ENCODE results near the gene CTNNB1.
A peak's percentile ranks its signal among the peaks of the same experiment; 100 is the strongest.

CTNNB1 gene

DNA sequence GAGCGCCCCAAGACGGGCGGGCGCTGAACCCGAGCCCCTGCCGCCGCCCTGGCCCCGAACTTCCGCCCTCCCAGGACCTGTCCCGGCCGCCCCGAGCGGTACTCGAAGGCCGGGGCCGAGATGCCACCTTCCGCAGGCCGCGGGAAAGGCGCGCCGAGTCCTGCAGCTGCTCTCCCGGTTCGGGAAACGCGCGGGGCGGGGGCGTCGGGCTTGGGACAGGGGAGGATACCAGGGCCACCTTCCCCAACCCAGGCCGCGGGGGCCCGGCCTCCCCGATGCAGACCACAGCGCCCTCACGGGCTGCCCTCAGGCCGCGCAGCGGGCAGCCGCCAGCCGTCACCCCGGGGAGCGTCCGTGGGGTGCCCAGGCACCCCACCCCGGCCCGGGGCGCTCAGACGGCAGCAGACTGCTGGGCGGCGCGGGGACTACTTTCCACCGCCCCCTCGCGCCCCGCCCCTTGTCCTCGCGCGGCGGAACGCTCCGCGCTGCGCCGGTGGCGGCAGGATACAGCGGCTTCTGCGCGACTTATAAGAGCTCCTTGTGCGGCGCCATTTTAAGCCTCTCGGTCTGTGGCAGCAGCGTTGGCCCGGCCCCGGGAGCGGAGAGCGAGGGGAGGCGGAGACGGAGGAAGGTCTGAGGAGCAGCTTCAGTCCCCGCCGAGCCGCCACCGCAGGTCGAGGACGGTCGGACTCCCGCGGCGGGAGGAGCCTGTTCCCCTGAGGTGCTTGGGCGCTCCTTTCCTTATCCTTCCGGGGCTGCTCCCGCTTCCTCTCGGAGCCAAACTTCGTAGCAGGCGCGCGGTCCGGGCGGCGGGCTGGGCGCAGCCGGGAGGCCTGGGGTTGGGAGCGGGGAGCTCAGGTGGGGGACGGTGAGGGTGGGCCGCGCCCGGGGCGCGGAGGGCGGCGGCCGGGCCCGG, at the start of gene CTNNB1:
Gene CTNNB1, plus strand, starts transcription at position 556 of the 916 bp plus-strand sequence. CDS start 24,564 bp downstream, outside the sequence.
- peak; percentile 54 to 86 for DNase-seq

DNA sequence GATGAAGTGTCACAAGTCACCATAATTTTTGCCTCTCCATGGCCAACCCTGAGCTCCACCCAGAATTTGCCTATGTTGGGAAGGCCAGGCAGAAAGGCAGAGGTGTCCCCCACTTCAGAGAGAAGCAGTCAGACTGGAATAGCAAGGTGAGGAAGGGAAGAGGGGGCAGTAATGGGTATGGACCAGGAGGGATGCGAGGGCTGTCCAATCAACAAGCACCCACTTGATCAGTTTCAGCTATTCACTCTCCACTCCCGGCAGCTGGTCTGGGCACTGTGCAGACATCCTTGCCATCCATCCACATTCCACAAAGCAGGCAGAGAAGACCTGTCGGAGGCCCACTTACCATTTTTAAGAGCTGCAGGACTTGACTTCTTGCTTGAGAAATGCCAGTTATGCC, 43.5 kb upstream of the CTNNB1 start:
- DNase-seq: no peak

DNA sequence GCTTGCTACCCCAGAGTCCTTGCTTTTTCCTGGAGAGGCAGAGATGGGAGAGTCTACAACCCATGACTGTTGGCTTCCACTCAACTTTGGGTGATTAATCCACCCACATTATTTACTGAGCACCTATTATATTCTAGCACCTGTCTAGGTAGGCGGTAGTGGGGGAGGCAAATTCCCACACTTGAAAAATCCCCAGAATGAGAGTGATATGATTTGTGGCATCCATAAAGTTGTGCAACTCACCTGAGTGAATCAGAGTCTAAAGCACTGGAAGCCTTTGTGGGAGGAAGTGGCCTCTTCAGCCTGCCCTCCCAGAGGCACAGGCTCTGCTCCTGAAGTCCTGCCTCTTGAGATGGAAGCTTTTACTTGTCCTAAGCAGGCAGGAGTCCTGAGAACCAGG, 40.4 kb upstream of the CTNNB1 start:
- no peak for DNase-seq

DNA sequence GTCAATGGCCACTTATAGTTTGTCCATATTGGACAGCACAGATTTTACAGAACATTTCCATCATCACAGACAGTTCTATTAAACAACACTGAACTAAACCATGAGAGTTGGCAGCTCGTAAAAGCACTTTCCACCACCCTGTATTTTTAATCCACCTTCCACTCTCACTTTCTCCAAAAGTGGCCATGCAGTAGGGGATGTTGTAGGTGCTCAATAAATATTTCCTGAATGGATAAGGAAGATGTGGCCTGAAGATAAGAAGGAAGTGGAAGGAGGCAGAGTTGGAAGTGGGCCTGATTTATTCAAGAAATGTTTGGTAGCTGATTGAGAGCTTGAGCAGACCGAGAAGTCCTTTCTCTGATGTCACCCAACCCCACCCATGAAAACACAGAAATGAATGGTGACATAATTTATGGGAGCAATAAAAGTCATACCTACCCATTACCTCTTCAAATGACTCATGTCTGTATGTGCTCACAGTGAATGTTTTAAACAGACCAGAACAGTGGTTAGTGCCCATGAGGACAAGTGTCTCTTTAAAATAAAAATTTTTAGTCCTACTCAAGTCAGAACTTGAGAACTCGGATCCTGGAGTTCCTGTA, 39.6 kb upstream of the CTNNB1 start:
- no peak for DNase-seq

DNA sequence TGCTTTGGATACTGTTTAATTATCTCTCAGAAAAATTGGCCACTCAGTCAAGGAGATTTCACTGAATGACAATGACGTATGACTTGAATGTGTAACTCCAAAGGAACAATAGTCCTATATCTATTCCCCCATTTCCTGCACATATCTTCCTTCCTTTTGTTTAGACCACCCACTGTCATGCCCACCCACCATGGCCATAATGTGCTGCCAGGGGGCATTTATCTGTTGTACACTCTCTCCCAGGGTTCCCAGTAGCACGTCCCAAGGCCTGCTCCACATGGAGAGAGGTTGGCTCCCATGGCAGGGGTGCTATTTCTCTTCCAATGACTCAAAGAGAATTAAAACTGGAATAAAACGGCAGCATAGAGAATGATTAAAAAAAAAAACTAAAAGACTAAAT, 36.8 kb upstream of the CTNNB1 start:
- DNase-seq: no peak

DNA sequence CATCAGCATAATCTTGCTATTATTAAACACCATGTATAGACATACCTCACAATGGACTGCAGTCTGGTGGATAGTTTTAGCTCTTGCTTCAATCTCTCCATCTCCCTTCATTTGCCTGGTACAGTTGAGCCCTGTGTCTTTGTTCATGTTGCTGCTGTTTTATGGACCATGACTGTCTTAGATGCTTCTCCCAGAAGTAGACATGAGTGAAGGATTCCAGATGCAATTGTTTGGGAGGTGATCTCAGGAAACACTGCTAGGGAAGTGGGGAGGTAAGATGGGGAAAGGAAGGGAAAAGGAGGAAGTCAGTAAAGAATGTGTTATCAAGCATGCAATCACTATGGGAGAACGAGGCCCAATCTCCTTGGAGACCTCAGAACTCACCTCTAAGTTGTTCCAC, 36.3 kb upstream of the CTNNB1 start:
- no peak for DNase-seq

DNA sequence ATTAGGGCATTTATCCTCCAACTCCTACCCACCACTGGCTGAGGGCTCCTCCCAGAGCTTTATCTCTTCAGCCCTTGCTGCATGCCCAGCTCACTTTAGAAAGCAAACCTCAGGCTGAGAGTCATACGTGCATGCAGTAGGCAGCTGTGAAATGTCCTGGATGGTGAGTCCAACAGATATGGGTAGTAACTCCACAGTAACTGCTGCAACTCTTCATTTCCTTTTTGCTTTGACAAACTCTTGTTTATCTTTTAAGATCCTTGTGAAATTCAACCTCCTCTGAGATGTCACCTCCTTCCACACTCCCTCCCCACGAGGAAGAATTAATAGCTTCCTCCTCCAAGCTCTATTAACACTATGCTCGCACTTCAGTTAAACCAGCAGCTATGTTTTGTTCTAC, 35.9 kb upstream of the CTNNB1 start:
- DNase-seq: no peak

DNA sequence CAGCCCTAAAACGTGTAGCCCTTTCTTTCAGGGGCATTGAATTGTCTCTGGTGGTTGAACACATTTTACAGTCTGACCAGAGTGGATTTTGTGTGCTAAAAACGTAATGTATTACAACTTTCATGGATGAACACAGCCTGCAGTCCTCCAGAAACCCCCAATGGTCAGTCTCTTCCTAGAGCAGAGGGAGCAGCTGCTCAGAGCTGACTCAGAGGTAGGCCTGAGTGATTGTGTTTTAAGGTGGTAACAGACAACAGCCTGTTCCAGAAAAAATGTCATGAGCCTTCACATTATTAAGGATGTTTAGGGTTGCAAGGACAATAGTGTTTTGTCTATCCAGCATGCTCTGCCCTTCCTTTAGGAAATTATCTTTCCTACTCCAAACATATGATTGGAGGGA, 34.5 kb upstream of the CTNNB1 start:
- DNase-seq: no peak

DNA sequence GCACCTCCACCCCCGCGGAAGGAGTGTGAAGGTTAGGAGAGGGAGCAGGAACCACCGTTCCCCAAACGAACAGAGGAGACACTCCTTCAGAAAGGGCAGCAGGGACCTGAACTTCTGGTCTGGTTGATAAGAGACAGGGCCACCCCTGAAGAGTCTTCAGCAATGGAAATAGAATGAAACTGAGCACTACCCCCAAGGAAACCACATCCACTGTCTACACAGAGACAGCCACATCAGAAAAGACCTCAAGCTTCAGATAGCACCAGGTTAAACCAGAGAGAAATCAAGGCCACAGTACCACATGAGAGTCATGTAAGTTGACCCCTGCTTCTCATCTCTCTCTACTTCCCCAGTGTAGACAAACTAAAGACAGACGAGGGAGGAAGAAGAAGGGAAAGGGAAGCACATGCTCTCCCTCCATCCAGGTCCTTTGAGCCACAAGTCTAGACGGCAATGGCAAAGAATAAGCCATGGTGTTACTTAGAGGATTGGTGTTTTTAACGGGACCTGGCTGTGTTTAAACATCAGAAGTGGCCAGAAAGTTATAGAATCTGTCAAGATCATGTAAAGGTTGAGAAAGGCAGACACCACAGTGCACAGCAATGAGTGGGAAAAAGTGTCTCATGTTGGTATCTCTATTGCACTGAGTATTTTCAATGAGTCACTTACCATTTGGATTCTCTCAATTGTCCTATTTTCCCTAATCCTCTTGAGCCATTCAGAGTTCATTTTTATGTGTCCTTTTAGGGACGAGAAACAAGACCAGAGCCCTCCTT, 31.4 kb upstream of the CTNNB1 start:
- DNase-seq: no peak

DNA sequence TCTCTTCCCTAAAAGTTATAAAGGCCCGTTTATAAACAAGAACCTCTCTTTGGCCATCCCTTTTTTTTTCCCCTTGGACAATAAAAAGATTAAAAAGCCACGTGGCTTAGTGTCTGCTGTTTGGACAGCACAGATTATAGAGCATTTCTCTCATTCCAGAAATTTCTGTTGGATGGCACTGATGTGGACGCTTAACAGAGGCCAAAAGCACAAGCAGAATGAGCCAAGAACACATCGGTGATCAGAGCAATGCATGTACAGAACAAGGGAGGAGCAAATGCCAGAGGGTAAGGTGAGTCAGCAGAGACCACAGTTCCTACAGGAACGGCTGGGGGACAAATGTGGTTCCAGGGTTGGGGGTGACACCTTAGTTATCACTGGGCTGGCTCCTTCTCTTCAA, 30.3 kb upstream of the CTNNB1 start:
- DNase-seq: no peak

DNA sequence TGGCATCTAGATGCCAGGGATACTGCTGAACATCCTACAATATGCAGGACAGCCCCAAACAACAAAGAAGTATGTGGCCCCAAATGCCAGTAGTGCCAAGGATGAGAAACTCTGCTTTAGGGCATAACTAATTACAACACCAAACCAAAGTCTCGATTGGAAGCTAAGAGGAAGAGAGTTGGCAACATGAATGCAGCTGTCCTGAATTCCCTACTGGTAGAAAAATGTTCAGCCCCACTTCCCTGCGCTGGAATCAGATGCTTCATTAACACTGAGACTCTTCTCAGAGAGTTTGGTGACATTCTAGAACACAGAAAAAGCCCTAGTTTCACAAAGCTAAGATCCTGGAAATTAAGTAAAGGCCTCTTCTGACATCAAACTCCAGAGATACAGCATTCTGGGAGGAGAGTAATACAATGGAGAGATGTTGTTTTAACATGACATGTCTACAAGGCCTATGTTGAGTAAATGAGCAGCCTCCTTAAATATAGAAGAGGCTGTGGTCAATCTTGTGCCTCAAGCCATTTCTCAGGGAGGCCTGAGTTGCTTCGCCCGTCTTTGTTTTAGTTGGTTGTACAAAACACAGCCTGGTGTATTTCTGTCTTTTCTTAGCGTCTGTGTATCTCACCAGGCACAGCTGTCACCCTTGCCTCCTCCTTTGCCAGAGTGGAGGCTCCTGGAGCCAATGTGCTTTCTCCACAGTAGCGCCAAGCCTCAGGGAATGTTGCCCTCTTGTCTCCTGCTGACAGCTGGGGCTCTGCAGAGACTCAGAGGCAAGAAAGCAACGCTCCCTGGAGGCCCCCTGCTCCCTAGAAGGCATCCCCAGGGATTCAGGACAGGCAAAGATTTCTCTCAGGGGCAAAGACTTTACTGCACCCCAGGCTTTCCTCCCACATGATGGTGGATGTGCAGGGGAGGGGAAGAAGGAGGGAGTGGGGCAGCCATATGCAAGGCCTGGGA, 25.1 kb upstream of the CTNNB1 start:
- no peak for DNase-seq

DNA sequence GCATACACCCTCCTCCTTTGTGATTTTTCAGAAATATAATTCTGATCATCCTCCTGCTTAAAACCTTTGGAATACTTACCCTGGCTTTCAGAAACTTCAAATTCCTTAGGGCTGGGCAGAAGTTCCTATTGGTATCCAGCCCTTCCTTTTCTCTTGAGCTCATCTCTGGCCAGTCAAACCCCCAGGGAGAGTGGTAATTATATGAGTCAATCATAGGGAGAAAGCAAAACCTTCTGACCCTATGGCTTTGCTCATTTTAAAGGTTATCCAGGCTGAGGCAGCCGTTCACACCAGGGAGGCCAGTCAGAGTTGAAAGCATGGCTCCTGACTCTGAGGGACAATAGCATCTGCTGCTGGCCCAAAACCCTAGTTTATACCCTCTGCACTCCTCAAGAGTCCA, 23.9 kb upstream of the CTNNB1 start:
- no peak for DNase-seq

DNA sequence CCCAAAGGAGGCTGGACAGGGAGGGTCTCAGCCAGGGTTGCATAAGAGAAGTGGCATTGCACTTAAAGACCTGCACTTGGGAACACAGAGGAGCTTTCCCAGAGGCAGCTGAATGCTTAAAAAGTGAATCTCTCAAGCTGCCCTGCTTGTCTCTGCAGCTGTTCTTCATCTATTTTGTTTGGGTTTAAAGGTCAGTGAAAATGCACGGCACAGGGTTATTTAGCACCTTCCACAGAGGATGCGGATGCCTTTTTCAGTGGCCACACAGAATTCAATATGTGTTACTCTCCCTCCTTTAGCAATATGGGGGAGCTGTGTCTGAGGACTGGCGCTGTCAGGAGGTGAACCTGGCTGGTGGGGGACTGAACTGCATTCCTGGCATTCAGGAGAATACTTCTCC, 22.7 kb upstream of the CTNNB1 start:
- DNase-seq: no peak

DNA sequence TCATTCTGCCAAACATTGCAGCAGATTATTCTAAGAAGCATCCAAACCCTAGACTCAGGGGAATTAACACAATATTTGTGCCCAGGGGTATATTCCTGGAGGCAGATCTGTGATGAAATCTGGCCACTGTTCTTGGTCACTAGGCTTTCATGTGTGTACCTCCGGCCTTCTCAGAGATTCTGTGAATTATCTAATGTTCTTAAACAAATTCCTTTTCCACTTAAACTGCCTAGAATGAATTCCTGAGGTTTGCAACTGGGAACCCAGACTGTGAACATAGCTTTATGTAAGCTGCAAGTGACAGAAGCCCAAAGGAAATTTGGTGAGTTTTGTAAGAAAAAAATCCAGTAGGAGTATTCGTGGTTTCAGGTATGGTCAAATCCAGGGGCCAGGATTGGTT, 20.7 kb upstream of the CTNNB1 start:
- no peak for DNase-seq

DNA sequence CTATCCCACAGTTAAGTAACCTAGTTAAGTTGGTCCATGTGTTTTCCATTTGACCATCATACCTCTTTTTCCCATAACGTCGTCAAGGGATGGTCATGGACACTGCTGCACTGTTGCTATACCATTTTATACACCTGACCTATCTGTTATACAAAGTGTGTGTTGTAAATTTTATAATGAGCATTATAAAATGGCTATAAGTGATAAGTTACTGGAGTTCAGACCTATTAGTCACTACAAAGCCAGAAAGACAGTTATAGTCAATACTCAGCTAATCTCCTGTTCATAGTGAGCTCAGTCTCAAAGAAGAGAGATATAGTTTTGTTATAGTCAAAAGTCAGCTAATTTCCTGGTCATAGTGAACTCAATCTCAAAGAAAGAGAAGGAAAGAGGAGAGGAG, 18.9 kb upstream of the CTNNB1 start:
- DNase-seq: no peak

DNA sequence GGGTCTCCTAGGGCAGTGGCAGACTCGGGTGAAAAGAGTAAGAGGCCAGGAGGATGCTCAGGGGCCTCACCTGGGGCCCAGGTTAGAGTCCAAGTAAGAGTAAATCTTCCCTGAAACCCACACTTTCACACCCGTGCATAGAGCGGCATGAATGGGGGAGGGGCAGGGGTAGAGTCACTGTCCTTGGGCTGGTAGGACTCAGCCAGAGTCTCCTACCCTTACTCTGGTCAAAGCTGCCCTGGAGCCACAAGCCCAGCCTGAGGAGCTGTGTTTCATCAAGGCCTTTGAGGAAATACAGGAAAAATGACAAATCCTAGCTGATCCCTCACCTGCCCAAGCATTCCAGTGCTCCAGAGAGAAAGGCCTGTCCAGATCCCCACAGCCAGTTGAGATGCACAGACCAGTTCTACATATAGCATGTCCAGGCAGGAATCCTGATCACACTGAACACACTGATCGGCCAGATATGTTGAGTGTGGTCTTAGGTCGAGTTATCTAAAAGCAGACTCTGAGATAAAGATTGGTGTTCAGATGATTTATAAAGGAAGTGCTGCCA, 16.7 kb upstream of the CTNNB1 start:
- DNase-seq: no peak

DNA sequence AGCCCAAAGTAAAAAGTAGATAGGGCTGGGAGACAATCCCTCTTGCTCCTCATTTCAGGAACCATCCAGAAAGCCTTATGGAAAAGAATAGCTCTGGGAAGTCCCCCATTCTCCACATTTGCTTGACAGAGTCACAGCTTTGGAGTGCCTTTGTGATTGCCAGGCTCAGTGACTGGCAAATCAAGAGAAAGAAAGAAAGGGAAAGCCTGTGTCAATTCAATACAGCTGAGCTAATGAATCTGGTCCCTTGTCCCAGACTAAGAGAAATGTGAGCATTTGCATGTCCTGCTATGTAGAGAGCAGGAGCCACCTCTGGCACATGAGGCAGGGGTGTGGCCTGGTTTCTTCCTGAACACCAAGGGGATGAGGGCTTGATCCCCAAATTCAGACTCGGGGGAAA, 14.9 kb upstream of the CTNNB1 start:
- no peak for DNase-seq

DNA sequence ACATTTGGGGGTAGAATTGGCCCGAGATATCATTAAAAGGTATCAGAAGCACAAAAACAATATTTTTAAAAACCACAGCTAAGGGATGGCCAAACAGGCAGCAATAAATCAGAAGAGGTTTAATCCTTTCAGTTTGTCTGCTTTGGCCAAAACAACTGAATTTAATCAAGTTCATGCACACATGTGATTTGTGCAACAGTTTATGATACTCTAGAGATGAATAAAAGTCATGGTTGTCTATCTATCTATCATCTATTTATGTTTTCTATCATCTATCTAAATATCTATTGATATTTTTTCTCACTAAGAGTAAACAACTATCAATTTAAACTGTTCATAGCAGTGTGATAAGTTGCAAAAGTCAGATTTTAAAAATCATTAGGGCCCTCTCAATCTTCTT, 13.0 kb upstream of the CTNNB1 start:
- DNase-seq: no peak

DNA sequence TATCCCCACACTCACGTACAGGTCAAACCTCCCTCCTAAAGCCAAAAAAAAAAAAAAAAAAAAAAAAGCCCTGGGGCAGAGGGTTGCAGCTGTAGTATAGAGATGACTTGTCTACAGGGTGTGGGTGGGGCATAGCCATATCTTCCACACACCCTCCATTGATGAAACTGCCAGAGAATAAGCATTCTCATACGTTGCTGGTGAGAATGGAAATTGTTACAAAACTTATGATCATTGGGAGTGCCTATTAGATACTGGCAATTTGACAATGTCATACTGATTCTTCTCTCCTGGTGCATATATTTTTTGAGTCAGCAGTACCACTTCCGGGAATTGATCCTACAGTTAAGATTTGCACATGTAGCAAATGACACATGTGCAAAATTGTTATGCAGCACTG, 11.0 kb upstream of the CTNNB1 start:
- DNase-seq: no peak

DNA sequence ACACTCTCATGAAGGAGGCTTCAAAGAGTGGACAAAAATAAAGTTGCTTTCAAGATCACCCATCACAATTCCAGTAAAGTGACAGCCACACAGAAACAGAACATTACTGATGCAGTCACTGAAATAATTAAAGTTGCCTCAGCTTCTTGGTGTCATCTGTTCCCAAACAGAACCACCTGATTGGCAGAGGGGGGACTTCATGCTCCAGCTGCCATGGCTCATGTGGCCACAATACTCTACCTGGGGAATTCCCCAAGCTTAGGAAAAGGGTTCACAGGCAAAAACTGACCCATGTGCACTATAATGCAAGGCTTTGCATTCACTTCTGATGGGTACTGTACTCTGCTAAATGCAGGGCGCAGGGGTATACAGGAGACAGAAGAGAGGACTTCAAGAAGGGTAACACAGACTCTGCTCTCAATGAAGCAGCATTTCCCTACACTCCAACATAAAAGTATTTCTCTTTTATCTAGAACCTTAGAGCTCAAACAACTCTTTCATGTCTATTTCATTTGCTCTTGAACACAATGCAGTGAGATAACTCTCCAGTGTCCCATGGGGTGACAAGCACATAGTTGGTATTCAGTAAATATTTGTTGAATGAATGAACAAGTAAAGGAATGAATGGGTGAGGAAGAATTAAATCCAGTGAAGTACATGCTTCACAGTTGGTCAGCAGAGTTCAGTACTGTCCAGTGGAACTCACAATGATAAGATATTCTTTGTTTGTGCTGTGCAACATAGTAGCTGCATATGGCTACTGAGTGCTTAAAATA, 8.6 kb upstream of the CTNNB1 start:
- DNase-seq: no peak

DNA sequence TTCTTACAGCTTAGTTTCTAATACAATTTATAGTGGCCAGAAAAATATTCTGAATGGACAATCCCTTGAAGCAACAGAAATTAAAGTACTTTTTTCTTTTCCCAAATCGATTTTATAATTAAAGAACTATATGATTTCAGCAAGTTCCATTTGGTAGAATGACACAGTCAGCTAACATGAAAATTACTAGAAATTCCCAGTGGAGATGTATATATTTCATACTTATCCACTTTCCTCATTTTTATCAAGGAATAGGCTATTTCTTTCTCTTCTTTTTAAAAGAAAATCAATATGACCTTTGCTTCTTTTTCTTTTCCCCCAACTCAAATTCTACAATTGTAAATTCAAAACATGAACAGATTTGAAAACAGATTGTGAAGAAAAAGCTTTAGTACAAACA, 6.4 kb upstream of the CTNNB1 start:
- no peak for DNase-seq

All from NCI-H1930 (cell line).